CD4-positive, alpha-beta T cell treated with Interferon alpha-2 for 1 hour (primary cell): Measurements from ENCODE around the gene ARSB.
"Not testable (repeated sequence)": the region's sequence is repeated elsewhere in the genome, so short reads cannot be mapped to it uniquely, and the experiment has no call there.

Source experiments
- DNase-seq, 2 donors: peaks; one replicate each; pipeline ENCODE4 v3.0.0-alpha.2; 2020 to 2022

The ARSB gene

DNA sequence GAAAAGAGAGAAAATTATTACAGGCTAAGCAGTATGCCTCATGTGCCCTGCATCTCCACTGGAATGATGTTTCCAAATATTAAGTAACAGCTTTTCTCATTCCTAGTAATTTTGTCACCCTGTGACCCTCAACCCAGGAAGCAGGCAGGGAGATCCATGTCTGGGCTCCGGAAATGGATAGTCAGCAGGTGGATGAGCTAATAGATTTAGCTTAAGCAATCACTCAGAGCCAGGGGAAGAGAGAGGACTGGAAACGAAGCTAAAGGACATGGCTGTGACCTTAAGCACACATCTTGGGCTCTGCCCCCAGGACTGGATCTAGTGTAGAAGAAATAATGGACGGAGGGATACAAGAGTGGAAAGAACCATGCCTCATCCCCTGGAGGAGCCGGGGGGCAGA is 89.5 kb downstream of the ARSB start:
- no peak for DNase-seq

DNA sequence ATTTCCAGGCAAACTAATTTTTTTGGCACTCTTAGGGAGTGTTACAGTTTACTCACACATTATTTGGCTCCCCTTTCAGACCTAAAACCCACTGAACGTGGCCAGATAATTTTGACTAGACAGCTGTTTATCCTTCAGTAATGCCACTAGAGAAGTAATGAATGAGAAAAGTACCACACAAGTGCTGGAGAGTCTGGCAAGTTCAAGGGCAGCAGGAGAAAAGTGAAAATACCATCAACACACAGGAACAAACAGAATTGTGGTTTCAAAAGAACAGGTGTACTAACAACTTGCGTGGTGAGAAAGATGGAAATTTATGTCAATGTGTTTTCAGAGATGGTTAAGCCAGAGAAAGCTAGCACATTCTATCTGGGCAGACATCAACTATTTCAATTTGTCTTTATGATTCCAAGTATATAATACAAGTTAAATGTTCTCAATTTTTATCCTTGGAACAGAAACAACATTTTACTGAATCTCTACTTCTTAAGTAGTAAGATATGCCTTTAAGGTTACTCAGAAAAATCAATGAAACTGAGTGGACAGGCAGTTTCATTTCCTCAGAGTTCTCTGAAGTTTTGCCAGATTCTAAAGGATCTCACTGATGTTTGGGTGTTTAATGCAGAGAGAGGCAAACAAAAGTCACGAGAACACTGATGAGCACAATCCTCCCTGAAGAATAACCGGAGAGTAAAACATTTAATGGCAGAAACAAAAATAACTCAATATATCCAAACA is 91.0 kb downstream of the ARSB start:
- DNase-seq: no peak

DNA sequence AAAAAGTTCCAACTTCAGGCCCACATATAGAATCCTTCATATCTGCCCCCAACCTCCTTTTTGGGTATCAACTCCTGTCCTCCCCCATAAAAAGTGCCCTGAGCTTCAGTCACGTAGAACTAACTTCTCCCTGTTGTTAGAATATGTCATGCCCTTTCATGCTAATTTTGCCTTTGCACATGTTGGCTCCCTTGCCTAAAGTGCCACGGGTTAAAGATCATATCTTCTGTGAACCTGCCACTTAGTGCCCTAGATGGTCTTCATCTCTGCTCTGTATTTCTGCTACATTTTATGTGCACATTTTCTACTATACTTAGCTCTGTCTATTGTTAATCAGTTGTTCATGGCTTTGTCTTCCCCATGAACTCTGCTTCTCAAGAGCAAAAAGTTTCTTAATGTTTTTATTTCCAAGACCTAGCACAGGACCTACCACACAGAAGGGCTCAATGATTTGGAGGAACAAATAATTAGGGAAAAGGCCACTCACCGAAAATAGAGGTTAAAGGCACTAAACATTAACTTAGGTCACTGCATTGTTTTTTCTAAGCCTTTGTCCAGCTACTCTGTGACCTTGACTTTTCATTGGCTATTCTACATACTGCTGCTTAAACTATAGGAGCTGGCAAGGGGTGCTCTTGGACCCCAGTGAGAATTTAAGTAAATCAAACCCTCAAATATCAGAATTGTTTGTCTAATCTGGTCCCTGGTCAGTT is 94.3 kb downstream of the ARSB start:
- no peak for DNase-seq

DNA sequence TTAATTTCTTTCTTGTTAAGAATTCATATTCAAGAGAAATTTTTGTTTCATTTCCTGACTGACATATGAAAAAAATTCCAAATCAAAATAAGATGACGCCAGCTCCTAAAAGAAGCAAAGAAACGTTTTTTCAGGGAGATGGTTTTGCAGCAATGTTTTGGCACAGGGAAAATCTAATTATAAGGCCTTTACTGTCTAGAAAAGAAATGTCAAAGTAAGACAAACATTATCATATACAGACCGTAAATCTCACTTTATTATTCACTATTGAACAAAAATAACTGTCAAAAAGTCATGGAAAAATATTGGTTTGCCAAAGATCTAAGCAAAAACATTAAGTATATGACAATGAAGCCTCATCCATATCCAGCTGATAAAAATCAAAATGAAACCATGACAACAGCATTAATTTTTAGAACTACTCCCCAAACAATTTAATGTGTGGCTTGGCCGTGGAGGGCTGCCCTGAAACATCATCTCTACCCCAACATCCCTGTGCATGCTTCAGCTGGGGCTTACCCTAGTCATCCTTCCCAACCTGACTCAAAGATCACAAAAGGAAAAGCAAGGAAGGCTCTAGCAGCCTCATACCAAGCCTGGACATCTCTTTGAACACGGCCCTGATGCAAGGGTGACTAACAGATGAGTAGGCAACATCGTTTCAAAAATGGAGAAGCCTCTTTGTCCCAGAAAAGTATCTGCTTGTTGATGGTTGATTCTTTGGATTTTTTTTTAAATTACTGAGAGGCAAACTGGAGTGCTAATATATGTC is 95.6 kb downstream of the ARSB start:
- DNase-seq: no peak

DNA sequence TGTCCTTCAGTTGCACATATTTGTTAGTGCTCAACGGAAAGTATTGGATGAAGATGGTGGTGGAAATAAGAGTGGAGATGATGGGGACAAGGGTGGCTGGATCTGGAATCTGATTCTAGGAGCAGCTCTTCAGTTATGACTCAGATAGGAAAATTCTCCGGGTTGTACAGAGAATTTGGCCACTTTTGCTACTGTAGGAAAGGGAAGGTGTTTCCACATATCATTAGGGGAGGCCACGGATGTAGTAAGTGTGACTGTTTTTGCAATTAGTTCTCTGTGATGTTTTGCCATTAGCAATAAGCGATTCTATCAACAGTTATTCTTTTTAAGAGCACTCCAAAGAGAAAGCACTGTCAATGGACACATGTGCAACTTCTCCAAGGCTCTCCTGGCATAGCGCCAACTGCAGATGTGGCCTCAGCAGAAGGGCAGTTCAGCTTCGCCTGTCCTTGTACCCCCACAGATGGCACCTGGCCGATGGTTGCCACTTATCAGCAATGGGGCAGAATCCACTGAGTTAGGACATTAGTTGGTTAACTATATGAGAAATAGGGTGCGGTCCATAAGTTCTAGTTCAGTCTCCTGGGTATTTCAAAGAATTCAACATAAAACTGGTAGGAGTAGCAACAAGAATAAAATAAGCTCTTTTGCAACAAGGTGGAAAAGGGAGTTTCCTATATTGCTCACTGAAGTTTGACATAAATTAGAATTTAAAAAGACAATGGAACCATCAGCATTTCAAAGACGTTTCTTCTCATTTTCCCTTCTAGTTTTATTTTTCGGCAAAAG is 96.3 kb downstream of the ARSB start:
- no peak for DNase-seq

DNA sequence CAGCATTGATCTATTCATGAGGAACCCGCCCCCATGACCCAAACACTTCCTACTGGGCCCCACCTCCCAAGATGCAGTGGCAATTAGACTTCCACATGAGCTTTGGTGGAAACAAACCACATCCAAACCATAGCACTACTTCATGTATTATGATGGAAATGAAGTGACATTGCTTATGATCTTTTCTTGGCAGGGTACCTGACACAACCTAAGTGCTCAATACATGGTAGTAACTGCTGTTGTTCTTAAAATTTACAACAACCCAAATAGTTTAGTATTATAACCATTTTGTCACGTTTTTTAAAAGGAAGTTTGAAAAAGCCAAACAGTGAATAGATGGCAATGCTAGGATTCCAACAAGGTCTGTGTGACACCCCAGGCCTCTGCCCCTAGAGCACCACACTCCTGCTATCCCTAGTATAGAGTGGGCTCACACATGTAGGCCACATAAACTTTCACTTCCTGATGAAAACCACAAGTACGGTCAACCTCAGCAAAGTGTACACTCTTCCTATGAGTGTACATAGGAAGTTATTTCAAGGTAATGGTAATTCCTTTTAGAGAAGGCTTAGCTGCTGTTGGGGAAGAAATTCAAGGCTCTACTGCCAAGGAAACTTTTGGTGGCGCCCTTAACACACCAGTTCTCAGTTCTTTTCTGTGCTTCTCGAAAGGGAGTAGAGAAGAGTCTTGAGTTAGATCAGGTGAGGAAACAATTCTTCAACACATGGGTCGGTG is 97.6 kb downstream of the ARSB start:
- no peak for DNase-seq

DNA sequence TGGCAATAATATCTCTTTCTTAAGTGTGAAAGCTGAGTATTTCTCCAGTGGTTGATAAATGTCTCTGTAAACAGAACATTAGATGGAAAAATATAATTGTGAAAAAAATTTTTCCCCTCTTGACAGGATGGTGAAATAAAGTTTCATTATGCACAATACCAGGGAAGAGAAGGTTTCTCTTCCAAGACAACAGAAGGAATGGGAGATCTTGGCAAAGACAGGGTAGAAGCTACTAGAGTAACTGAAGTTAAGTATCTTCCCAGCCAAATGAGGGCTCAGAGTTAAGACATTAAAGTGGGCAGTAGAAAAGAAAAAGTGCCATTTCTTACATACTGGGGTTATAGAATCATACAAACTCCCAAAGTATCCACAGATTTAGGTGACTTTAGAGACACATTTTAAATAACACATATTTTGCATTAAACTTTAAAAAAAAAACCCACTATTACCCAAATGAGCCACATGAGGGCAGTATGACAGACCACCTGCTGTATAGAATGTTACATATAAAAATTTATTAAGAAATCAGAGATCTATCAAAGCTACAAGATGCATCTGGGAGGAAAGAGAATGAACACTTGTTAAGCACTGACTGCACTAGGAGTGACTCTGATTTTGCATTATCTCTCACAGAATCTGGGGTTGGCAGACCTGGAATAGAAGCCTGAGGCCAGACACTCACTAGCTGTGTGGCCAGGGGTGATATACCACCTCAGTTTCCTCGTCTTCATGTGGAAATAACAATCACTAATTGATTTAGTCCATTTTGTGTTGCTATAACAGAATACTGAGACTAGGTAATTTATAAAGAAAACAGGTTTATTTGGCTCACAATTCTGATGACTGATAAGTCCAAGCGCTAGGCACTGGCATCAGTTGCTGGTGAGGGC is 98.5 kb downstream of the ARSB start:
- peak in 1 of 2 donors; percentile 5 for DNase-seq

DNA sequence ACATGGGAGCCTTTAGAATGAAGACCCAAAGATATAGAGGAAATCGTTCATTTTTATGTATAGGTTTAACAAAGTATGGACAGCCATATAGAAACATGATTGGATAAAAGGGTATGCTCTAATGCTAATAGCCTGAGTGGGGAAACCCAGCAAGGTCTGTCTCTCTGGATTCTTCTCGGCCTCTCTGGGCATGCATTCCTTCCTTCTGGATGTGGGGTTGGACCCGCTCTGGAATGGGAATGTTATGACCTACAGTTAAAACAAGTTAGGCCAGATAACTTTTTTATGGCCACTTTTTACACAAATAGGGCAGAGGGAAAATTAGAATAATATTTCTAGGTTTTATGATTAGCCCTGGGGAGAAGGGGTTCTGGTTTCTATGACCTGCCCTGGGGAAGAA is 103.2 kb downstream of the ARSB start:
- no peak for DNase-seq

DNA sequence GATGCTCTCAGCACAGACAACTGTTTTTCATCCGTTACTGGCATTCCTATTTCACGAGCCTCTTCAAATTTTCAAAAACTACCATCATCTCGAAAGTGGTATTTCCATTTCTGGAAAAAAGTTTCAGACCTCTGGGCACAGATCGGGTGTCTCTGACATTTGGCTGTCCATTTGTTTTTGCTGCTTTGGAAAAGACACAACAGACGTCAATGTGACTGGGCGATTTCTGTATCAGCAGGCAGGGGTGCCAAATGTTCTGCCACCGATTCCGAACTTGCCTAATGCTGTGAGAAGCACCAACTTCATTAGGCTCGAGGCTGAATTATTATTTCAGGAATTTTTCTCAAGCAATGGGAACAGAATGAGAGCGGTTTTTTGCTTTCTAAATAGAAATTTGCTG is 105.6 kb downstream of the ARSB start:
- no peak for DNase-seq

DNA sequence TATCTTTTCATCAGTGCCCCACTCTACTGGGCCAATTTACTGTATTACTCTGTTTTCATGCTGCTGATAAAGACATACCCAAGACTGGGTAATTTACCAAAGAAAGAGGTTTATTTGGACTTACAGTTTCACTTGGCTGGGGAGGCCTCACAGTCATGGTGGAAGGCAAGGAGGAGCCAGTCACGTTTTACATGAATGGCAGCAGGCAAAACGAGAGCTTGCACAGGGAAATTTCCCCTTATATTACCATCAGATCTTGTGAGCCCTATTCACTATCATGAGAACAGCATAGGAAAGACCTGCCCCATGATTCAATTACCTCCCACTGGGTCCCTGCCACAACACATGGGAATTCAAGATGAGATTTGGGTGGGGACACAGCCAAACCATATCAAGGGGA is 119.0 kb downstream of the ARSB start:
- DNase-seq: not testable (repeated sequence)

DNA sequence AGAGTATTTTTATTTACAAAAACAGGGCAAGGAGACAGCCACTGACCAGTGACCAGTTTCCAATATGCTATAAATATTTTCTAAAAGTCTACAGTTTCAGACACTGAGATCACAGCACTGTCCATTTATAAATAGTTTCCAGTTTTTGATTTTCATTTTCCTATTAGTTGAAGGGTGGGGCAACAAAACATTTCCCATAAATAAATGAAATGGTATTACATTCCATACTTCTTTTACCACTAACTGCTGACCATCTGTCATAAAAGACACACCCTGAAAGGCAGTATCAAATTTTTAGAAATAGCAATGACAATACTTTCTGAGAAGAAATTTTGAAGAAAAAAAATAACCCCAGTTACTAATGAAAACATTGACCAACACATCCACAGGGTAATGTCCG is 126.7 kb downstream of the ARSB start:
- no peak for DNase-seq

DNA sequence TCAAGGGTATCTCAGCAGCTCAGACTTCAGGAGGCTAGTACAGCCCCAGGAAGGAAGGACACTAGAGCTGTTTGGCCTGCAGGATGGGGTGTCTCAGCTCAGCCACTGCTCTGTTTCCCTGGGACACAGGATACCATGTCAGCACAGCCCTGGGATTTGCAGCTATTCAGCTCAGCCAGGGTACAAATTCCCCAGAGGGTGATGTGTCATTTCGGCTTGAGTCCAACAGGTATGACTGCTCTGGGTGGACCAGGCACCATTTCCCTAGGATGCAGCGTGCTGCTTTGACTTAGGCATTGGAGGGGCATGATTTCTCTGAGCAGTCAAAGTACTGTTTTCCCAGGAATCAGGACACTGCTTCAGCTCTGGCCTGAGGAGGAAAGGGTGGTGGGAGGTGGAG is 130.1 kb downstream of the ARSB start:
- no peak for DNase-seq

DNA sequence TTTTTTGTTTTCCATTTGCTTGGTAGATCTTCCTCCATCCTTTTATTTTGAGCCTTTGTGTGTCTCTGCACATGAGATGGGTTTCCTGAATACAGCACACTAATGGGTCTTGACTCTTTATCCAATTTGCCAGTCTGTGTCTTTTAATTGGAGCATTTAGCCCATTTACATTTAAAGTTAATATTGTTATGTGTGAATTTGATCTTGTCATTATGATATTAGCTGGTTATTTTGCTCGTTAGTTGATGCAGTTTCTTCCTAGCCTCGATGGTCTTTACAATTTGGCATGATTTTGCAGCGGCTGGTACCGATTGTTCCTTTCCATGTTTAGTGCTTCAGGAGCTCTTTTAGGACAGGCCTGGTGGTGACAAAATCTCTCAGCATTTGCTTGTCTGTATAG is 133.2 kb downstream of the ARSB start:
- not testable (repeated sequence) for DNase-seq

DNA sequence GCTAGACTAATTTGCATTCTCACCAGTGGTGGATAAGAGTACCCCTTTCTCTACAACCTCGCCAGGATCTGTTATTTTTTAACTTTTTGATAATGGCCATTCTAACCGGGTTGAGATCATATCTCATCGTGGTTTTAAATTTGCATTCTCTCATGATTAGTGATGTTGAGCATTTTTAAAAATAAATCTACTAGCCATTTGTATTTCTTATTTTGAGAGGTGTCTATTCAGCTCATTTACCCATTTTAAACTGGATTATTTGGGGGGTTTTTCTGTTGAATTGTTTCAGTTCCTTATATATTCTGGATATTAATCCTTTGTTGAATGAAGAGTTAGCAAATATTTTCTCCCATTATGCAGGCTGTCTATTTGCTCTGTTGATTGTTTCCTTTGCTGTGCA is 139.6 kb downstream of the ARSB start:
- no peak for DNase-seq

DNA sequence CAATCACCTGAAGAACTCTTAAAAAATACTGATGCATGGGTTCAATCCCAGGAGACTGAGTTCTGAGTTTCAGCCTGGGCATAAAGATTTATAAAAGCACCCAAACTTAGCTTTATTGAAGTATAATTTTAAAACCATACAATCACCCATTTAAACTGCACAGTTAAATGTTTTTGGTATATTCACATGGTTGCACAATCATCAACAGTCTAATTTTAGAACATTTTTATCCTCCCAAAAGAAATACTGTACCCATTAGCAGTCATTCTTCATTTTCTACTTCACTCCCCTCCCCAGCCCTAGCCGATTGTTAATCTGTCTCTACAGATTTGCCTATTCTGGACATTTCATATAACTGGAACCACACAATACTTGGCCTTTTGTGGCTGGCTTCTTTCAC is 141.7 kb downstream of the ARSB start:
- DNase-seq: no peak

DNA sequence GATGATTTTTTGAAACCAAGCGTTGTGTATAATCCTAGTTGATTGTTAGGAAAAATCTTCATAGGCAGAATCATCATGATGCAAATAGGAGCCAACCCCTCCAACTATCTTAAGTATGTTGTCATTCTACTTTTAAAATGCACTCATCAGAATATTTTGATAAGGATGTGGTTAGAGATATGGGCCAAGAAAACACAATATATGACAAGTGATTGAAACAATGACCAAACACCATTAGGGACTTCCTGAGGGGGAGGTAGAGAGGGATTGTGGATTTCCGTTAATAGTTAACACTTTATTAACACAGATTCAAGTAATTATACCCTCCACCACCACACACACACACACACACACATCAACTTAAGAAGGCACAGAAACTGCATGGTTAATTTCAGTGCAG is 143.3 kb downstream of the ARSB start:
- DNase-seq: no peak

DNA sequence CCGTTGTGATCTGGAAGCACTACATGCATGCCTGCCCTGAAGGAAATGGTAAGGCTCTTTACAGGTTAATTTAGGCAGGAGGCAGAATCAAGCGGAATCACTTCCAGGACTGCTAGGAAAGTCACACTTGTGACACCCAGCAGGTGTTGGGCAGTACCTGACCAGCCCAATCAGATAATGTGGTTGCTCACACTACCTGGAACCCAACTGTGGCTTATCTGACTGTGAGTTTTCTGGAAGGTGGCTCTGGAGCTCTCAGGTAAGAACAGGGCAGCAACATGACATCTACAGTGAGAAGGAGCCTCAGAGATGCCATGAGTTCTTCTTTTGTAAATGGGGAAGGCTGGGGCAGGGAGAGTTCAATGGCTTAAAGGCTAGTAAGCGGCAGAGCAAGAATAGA is 146.4 kb downstream of the ARSB start:
- no peak for DNase-seq

DNA sequence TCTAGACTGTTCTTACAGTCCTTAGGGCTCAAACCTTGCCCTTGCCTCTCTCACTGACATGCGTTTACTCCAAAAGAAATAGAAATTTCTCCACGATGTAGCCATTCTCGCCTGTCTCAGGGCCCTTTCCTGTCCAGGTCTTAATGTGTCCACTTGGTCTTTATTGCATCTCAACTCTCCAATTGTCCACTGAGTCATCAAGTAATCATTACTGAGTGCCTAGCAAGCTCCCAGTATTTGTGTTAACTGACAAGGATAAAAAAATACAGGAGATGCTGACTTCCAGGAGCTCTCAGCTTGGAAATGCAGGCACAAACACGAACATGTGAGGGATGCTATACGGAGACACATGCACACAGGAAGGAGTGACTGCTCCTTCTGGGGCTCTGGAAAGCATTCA is 147.3 kb downstream of the ARSB start:
- DNase-seq: no peak

DNA sequence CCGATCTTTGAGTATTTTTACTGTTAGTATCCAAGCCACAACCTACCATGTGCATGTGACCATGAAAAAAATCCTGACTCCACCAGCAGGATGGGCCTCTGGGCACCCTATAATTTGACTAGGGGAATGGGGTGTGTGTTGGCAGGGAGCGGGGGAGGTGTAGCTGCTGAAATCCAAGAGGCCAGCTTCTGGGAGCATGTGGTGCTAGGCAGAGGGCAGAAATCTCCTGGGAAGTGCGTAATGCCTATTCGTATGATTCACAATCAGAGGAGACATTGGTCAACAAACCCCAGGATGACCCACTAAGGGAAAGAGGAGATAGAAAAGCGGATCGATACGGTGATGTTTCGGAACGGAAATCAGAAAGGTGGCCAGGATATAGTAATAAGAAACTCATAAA is 149.9 kb downstream of the ARSB start:
- DNase-seq: no peak

DNA sequence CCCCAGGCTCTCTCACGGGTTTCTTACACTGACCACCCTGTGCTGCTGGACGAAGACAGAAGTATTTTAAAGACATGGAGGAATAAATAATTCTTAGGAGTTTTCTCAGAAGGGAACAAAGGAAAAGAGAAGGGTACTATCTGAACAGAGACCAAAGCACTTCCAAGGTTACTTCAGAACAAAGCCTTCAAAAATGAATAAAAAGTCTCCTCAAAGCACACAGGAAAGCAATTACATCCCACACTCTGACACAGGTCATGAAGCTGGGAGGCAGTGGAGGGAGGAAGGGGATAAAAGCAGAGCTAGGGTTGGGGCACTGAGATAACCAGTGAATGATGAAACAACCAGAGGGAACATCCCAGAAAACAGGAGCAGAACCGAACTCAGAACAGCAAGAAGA is 151.8 kb downstream of the ARSB start:
- no peak for DNase-seq

DNA sequence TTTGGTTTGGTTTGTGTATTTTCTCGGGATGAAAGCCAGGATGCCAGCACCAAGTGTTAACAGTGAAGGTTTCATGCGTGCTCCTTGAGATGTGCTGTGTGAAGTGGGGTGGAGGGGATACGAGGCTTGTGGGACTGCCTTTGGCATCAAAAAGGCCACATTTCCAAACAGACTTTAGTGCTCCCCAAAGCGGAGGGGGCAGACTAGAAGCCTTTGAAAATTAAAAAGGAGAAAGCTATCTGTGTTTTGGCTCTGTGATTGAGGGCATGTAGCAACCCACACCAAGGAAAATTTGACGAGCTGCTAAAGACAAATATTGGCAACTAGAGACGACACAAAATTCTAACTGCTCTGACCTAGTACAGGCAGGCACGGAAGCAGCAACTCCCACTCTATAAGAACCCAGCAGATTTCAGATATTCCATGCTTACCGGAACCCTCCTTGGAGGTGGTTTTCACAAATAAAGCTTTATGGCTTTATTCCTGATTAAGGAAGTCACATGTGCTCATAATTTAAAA is 154.5 kb downstream of the ARSB start:
- no peak for DNase-seq
